ENCODE results near the gene C1orf74.

GRCh38 chr1:209766051-209766450 lies 18.3 kb downstream of the C1orf74 start:
- TF ChIP-seq CTCF (IDR thresholded peaks at IDR 0.05) (no peak), ZSCAN20 (CRISPR knock-in tag; IDR thresholded peaks at IDR 0.05) (no peak), POLR2A (IDR thresholded peaks at IDR 0.05; ENCODE audit: low read length) (no peak), MAZ (IDR thresholded peaks at IDR 0.05; ENCODE audit: borderline replicate concordance, low read depth, low read length) (no peak), PBX3 (IDR thresholded peaks at IDR 0.05) (no peak), JUN (IDR thresholded peaks at IDR 0.05) (no peak)
